SK-N-SH treated with all-trans-retinoic acid at 6 μM for 48 hours (cell line): ENCODE measurements around the gene DIP2A.

ENCODE experiments used
- ATAC-seq: fragments of 200-7000 bp; cut with Tn5 transposase; 3 replicates; pipeline ENCODE4 v1.9.1; 2020; ENCODE audit warnings: mild to moderate bottlenecking, moderate library complexity
- ARNTL ChIP-seq: fragments of 450-650 bp; formaldehyde crosslinking; IDR thresholded peaks from 2 replicates; pipeline ENCODE4 v1.5.0; 2020; ENCODE audit warnings: low read depth, mild to moderate bottlenecking, moderate library complexity, borderline replicate concordance
- BACH2 ChIP-seq: fragments of 250-450 bp; sonication (Bioruptor Pico); IDR thresholded peaks from 2 replicates; pipeline ENCODE4 v1.9.0; 2021; ENCODE audit warnings: mild to moderate bottlenecking, borderline replicate concordance
- CSDC2 ChIP-seq: fragments of 250-450 bp; sonication (Bioruptor Pico); IDR thresholded peaks from 2 replicates; pipeline ENCODE4 v1.5.0; 2020; ENCODE audit warnings: mild to moderate bottlenecking, moderate library complexity
- ESRRG ChIP-seq: fragments of 250-450 bp; sonication (Bioruptor Pico); IDR thresholded peaks from 2 replicates; pipeline ENCODE4 v1.6.1; 2021; ENCODE audit warnings: mild to moderate bottlenecking
- GLIS3 ChIP-seq: fragments of 250-450 bp; sonication (Bioruptor Pico); IDR thresholded peaks from 2 replicates; pipeline ENCODE4 v1.5.0; 2020; ENCODE audit warnings: mild to moderate bottlenecking, moderate library complexity
- ISL1 ChIP-seq: fragments of 250-450 bp; sonication (Bioruptor Pico); IDR thresholded peaks from 2 replicates; pipeline ENCODE4 v2.1.2; 2022; ENCODE audit warnings: mild to moderate bottlenecking, moderate library complexity
- OSR1 ChIP-seq: fragments of 250-450 bp; sonication (Bioruptor Pico); IDR thresholded peaks from 2 replicates; pipeline ENCODE4 v1.8.0; 2022; ENCODE audit warnings: moderate library complexity, mild to moderate bottlenecking, inconsistent platforms
- PPARA ChIP-seq: fragments of 250-450 bp; sonication (Bioruptor Pico); IDR thresholded peaks from 2 replicates; pipeline ENCODE4 v1.5.0; 2020; ENCODE audit warnings: mild to moderate bottlenecking, borderline replicate concordance
- RARB ChIP-seq: fragments of 250-450 bp; sonication (Bioruptor Pico); IDR thresholded peaks from 2 replicates; pipeline ENCODE4 v1.8.0; 2021; ENCODE audit warnings: mild to moderate bottlenecking, moderate library complexity
- TCF4 ChIP-seq: fragments of 250-450 bp; sonication (Bioruptor Pico); IDR thresholded peaks from 2 replicates; pipeline ENCODE4 v1.8.0; 2021; ENCODE audit warnings: mild to moderate bottlenecking, moderate library complexity, borderline replicate concordance
- TOX ChIP-seq: fragments of 250-450 bp; sonication (Bioruptor Pico); IDR thresholded peaks from 2 replicates; pipeline ENCODE4 v1.8.0; 2021; ENCODE audit warnings: mild to moderate bottlenecking, moderate library complexity, borderline replicate concordance
- ZFP30 ChIP-seq: fragments of 450-650 bp; formaldehyde crosslinking; IDR thresholded peaks from 2 replicates; pipeline ENCODE4 v1.5.0; 2022; ENCODE audit warnings: mild to moderate bottlenecking, moderate library complexity
- ZNF565 ChIP-seq: fragments of 450-650 bp; formaldehyde crosslinking; conservative IDR thresholded peaks from 2 replicates; pipeline ENCODE4 v1.5.0; 2020; ENCODE audit warnings: low read depth, mild to moderate bottlenecking, moderate library complexity
- ZNF70 ChIP-seq: fragments of 450-650 bp; formaldehyde crosslinking; IDR thresholded peaks from 2 replicates; pipeline ENCODE4 v1.5.0; 2020; ENCODE audit warnings: mild to moderate bottlenecking, moderate library complexity
- ZNF8 ChIP-seq: fragments of 450-650 bp; formaldehyde crosslinking; IDR thresholded peaks from 2 replicates; pipeline ENCODE4 v1.5.0; 2020; ENCODE audit warnings: mild to moderate bottlenecking, moderate library complexity
- TF ChIP-seq, protein P1 (sequence below): fragments of 250-450 bp; sonication (Bioruptor Pico); IDR thresholded peaks from 2 replicates; pipeline ENCODE4 v1.8.0; 2021; ENCODE audit warnings: low read depth, mild to moderate bottlenecking, moderate library complexity, borderline replicate concordance
- TF ChIP-seq, protein P2 (sequence below): fragments of 250-450 bp; sonication (Bioruptor Pico); IDR thresholded peaks from 2 replicates; pipeline ENCODE4 v1.5.1; 2020; ENCODE audit warnings: low read depth, mild to moderate bottlenecking, moderate library complexity
- TF ChIP-seq, protein P3 (sequence below): fragments of 250-450 bp; sonication (Bioruptor Pico); IDR thresholded peaks from 2 replicates; pipeline ENCODE4 v1.8.0; 2020; ENCODE audit warnings: mild to moderate bottlenecking, moderate library complexity, borderline replicate concordance
- TF ChIP-seq, protein P4 (sequence below): fragments of 250-450 bp; sonication (Bioruptor Pico); IDR thresholded peaks from 2 replicates; pipeline ENCODE4 v1.5.0; 2020; ENCODE audit warnings: mild to moderate bottlenecking, moderate library complexity

DIP2A gene

DNA sequence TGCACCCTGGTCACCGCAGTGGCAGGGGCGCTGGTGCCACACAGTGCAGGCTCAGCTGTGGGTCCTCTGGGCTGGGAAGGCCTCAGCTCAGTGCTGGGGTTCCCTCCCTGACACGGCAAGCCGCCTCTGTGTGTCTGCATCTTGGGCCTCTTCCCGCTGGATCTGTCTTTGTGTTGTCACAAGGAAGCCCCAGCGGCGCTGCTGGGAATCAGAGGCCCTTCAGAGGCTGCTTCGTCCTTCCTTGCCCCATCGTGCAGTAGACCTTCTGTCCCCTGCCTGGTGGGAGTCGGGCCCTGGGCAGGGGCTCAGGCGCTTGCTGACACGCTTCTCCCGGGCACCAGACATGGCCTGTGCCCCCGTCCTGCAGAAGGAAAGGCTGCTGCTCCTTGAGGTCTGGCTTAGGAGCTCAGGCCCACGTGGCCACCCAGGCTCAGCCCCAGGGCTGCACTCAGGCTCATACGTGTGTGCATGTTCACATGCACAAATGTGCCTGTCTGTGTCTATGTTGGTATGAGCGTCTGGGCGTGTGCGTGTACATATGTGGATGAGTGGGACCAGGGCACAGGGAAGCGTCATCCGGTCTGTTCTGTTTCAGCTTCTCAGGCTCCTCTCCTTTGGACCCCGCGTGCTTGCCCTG, 24.3 kb upstream of the DIP2A start (continued):
- TF ChIP-seq, protein P1, sequence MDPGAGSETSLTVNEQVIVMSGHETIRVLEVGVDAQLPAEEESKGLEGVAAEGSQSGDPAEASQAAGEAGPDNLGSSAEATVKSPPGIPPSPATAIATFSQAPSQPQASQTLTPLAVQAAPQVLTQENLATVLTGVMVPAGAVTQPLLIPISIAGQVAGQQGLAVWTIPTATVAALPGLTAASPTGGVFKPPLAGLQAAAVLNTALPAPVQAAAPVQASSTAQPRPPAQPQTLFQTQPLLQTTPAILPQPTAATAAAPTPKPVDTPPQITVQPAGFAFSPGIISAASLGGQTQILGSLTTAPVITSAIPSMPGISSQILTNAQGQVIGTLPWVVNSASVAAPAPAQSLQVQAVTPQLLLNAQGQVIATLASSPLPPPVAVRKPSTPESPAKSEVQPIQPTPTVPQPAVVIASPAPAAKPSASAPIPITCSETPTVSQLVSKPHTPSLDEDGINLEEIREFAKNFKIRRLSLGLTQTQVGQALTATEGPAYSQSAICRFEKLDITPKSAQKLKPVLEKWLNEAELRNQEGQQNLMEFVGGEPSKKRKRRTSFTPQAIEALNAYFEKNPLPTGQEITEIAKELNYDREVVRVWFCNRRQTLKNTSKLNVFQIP (CRISPR knock-in tag), result no peak
- TF ChIP-seq ISL1 (CRISPR knock-in tag) (no peak), ARNTL (CRISPR knock-in tag) (no peak)
- TF ChIP-seq, protein P2, sequence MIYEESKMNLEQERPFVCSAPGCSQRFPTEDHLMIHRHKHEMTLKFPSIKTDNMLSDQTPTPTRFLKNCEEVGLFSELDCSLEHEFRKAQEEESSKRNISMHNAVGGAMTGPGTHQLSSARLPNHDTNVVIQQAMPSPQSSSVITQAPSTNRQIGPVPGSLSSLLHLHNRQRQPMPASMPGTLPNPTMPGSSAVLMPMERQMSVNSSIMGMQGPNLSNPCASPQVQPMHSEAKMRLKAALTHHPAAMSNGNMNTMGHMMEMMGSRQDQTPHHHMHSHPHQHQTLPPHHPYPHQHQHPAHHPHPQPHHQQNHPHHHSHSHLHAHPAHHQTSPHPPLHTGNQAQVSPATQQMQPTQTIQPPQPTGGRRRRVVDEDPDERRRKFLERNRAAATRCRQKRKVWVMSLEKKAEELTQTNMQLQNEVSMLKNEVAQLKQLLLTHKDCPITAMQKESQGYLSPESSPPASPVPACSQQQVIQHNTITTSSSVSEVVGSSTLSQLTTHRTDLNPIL (CRISPR knock-in tag), result no peak

DNA sequence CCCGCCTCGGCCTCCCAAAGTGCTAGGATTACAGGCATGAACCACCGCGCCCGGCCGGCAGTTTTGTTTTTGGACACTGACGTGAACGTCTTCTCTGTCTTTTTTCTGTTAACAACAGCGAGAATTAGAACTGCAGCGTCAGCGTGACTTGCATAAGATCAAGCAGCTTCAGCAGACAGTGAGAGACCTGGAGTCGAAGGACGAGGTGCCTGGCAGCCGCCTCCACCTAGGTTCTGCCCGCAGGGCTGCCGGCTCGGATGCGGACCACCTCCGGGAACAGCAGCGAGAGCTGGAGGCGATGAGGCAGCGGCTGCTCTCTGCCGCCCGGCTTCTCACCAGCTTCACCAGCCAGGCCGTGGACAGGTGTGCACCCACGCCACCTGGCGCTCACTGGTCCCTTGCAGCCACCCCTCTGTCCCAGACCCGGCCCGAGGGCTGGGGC, 22.9 kb upstream of the DIP2A start:
- no peak for TF ChIP-seq ZFP30 (CRISPR knock-in tag)
- TF ChIP-seq GLIS3, result no peak
- TF ChIP-seq PPARA (CRISPR knock-in tag), result no peak
- TF ChIP-seq ZNF70 (CRISPR knock-in tag), result no peak
- TF ChIP-seq BACH2, result no peak
- no peak for TF ChIP-seq ARNTL (CRISPR knock-in tag)
- TF ChIP-seq, protein P3, sequence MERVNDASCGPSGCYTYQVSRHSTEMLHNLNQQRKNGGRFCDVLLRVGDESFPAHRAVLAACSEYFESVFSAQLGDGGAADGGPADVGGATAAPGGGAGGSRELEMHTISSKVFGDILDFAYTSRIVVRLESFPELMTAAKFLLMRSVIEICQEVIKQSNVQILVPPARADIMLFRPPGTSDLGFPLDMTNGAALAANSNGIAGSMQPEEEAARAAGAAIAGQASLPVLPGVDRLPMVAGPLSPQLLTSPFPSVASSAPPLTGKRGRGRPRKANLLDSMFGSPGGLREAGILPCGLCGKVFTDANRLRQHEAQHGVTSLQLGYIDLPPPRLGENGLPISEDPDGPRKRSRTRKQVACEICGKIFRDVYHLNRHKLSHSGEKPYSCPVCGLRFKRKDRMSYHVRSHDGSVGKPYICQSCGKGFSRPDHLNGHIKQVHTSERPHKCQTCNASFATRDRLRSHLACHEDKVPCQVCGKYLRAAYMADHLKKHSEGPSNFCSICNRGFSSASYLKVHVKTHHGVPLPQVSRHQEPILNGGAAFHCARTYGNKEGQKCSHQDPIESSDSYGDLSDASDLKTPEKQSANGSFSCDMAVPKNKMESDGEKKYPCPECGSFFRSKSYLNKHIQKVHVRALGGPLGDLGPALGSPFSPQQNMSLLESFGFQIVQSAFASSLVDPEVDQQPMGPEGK (CRISPR knock-in tag), result no peak
- no peak for TF ChIP-seq ISL1 (CRISPR knock-in tag)
- TF ChIP-seq ZNF565 (CRISPR knock-in tag), result no peak
- TF ChIP-seq RARB, result no peak
- TF ChIP-seq OSR1, result no peak
- TF ChIP-seq ESRRG (CRISPR knock-in tag), result no peak
- TF ChIP-seq CSDC2, result no peak
- TF ChIP-seq, all 23 proteins: peak for 0
- ATAC-seq, result no peak

DNA sequence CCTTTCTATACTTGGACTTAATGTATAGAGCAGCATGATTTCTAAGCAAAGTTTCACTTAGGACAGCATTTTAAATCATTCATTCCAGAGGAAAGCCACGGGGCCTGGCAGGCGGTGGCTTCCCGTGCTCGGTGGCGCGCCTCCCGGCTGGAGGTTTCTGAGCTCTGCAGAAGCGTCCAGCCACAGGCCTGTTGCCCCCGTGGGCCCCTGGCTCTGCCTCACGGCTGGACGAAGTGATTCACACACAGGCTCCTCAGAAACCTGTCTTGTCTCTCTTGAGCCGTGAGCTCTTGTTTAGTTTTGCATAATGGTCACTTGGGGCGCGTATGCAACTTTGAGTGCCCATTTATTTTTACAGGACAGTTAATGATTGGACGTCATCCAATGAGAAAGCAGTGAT, 22.1 kb upstream of the DIP2A start:
- no peak for TF ChIP-seq ISL1 (CRISPR knock-in tag)
- TF ChIP-seq, protein P3 (CRISPR knock-in tag), result no peak
- no peak for TF ChIP-seq ZNF8 (CRISPR knock-in tag)
- no peak for TF ChIP-seq PPARA (CRISPR knock-in tag)
- TF ChIP-seq OSR1, result no peak
- TF ChIP-seq, protein P2 (CRISPR knock-in tag), result no peak
- TF ChIP-seq TOX (CRISPR knock-in tag), result no peak
- no peak for TF ChIP-seq BACH2
- no peak for TF ChIP-seq ARNTL (CRISPR knock-in tag)
- TF ChIP-seq, protein P1 (CRISPR knock-in tag), result no peak
- no peak for ATAC-seq

DNA sequence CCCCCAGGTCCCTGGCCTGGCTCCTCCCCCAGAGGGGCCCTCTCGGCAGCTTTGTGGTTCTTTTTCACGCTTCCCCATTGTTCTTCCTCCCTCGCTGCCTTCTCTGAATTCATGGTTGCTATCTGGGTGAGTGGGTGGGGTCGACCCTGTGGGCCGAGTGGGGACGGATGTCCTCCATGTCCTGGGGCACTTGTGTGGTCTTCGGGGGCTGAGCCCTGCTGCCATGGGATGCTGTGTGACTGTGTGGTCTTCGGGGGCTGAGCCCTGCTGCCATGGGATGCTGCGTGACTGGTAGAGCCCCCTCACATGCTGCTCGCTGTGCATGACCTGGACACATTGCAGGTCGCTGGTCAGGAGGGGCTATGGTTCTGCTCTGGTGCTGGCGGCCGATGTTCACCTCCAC, 21.6 kb upstream of the DIP2A start:
- ATAC-seq, result no peak
- TF ChIP-seq ISL1 (CRISPR knock-in tag) (no peak), TCF4 (no peak), OSR1 (no peak)
- TF ChIP-seq, protein P3 (CRISPR knock-in tag), result no peak
- TF ChIP-seq, protein P4, sequence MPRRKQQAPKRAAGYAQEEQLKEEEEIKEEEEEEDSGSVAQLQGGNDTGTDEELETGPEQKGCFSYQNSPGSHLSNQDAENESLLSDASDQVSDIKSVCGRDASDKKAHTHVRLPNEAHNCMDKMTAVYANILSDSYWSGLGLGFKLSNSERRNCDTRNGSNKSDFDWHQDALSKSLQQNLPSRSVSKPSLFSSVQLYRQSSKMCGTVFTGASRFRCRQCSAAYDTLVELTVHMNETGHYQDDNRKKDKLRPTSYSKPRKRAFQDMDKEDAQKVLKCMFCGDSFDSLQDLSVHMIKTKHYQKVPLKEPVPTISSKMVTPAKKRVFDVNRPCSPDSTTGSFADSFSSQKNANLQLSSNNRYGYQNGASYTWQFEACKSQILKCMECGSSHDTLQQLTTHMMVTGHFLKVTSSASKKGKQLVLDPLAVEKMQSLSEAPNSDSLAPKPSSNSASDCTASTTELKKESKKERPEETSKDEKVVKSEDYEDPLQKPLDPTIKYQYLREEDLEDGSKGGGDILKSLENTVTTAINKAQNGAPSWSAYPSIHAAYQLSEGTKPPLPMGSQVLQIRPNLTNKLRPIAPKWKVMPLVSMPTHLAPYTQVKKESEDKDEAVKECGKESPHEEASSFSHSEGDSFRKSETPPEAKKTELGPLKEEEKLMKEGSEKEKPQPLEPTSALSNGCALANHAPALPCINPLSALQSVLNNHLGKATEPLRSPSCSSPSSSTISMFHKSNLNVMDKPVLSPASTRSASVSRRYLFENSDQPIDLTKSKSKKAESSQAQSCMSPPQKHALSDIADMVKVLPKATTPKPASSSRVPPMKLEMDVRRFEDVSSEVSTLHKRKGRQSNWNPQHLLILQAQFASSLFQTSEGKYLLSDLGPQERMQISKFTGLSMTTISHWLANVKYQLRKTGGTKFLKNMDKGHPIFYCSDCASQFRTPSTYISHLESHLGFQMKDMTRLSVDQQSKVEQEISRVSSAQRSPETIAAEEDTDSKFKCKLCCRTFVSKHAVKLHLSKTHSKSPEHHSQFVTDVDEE, result no peak
